HUDEP-2 (cell line): Measurements from ENCODE around the gene CCDC158.
"Not testable (repeated sequence)": the region's sequence is repeated elsewhere in the genome, so short reads cannot be mapped to it uniquely, and the experiment has no call there.

ENCODE experiments used
- DNase-seq, 76 experiments: peaks; one replicate each; lab custom pipeline; 2025; ENCODE audit not compliant: unreplicated experiment in 76 of 76; lab: John Stamatoyannopoulos, UW

Gene CCDC158

DNA sequence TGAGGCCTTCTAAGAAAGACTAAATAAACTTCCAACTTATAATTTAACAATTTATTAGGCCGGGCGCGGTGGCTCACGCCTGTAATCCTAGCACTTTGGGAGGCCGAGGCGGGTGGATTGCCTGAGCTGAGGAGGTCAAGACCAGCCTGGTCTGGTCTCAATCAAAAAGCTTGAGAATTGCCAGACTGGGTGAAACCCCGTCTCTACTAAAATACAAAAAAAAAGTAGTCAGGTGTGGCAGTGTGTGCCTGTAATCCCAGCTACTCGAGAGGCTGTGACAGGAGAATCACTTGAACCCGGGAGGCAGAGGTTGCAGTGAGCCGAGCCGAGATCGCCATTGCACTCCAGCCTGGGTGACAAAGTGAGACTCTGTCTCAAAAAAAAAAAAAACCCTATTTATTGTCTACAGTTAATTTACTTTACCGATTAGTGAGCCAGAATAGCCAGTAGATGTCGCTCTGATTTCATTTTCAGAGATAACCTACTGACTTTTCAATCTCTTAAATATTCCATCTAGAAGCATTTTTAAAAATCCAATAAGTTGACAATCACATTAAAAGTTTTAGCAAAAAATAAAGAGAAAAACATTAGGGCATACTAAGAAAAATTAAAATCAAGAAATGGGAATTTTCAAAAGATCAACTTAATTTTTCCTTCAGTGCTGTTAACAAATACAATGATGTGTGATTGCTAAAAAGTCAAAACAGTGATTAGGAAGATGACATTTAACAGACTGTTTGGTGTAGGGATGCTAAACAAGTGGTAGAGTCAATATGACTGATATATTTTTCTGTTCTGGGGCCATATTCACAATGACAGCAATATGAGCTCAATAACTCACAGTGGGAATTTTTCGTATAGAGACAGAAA lies 9.8 kb upstream of the CCDC158 start:
- DNase-seq, result peak in 16 of 76 experiments; percentile 1 to 40 (median 9)

DNA sequence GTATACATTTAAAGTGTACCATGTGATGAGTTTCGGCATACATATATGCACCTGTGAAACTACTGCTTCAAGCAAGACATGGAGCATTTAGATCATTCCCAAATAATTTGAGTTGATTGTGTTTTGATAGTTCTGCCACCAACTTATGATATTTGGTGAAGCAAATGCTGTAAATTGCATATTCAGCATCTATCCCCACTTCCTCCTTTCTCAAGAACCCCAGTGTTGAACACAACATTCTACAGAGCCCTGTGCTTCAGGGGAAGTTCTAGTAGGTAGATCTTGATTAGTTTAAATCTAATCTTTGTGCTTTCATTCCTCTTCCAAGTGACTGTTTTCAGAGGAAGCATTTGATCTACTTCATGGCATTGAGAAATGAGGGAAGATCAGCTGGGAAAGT lies 8.7 kb upstream of the CCDC158 start:
- no peak for DNase-seq

DNA sequence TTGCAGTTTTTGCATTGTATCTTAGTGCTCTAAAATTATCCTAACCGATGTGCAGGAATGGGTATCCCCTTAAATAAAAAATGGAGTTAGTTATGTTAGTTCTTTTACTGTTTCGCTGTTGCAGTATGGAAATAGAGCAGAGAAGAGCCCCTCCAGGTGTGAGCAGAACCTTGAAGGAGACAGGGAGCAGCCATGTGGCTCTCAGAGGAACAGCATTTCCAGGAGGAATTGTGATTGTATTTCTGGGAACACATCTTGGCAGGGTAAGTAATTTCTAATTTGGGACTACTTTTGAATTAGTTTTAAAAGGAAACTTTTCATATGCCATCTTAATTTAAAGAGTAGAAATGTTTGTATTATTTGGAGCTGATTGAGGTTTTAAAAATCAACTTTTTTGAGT lies 5.3 kb upstream of the CCDC158 start:
- no peak for DNase-seq

DNA sequence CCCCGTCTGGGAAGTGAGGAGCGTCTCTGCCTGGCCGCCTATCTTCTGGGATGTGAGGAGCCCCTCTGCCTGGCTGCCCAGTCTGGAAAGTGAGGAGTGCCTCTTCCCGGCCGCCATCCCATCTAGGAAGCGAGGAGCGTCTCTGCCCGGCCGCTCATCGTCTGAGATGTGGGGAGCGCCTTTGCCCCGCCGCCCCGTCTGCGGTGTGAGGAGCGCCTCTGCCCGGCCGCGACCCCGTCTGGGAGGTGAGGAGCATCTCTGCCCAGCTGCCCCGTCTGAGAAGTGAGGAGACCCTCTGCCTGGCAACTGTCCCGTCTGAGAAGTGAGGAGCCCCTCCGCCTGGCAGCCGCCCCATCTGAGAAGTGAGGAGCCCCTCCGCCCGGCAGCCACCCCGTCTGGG lies 2.2 kb upstream of the CCDC158 start:
- DNase-seq, result not testable (repeated sequence)

DNA sequence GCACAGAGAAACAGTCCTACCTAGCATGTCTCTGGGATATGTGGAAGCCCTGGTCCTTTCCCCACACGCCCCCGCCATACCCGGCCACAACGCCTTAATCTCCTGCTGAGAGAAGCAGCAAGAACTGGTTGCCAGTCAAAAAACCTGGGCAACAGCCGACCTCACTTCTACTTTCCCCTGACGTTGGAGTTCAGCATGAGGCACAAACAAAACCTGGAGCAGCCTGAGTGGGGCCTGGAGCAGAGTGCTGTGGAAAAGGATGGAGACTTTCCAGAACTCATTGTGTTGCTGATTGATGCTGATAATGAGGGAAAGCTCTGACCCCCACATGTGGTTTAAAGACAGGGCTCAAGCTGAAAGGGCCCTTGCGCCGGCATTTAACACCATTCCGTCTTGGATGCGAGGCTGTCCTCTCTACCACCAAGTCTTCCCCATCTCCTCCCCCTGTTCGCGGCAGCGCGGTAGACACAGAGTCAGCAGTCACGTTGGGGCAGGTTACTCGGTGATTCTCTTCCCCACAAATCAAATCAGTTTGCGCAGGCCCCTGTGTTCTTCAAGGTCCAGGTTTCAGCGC lies 666 bp downstream of the CCDC158 start:
- DNase-seq, result no peak

DNA sequence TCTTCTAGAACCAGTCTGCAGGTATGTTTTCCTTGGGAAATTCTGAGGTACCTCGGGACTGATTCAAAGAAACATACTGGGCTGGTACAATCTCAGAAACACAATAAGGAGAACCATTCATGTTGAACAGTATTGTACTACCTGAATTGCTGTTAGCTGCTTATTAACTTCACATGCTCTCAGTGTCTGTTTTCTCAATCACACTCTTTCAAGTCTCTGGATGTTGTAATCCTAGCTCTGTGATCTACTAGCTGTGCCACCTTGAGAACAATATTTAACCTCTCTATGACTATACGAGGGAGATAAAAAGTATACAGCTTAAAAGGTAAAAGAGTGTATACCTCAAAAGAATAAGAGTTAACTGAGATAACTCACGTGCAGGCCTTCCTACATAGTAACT lies 10.3 kb downstream of the CCDC158 start:
- DNase-seq, result no peak

DNA sequence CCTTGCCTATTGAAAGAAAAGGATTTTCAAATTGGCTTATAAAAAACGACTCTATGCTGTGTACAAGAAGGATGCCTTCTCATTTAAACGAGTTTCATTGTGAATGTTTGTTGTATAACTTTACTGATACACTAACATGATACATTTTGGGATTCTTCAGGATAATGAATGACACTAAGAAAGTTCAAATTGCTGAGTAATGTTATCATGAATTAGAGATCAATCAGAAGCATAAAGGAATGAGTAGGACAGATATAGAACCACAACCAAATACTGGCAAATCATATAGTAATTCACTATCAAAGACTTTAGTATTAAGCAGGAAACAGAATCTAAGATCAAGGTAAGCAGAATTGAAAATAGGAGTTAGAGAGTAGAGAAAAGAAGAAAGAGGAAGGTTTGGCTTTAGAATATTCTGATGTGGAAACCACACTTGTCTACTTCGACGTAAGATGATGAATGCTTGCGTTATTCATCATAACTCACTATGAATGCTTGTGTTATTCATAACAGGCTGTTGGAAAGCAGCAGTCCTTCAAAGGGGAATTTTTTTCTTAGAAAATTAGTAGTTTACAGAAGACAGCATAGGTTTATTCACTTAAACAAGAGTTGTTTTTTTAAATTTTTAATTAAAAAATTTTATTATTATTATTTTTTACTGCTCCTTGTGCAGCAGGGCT lies 13.4 kb downstream of the CCDC158 start:
- no peak for DNase-seq

DNA sequence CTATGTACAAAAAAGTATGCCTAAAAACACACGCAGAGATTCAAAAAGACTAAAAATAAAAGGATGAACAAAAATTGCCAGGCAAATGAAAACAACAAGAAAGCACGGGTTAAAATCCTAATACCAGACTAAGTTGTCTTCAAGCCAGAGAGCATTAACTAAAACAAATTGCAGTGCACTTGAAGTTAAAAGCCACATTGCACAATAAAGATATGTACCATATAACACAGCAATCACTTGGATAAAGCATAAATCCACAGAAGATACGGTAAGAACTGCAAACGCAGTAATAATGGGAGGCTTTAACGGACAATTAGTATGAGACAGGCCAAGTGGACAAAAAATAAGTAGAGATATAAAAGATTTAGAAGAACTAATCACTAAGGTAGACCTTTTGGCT lies 14.9 kb downstream of the CCDC158 start:
- no peak for DNase-seq

DNA sequence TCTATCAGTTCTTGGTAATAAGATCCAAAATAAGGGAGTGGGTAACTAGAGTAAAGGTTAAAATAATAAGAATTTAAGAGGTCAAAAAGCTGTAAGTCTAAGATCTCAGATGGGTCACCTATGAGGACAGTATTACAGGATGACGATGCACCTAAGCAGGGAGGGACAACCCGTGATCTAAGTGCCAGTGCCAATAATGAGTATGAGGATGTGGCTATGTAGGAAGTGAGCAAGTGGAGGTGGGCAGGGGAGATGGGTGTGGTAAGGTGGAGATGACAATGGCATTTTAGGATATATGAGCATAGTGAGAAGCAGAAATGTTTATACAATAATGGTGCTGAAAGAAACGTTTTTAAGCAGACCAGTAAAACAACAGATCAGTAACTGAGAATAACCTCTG lies 19.3 kb downstream of the CCDC158 start:
- no peak for DNase-seq

DNA sequence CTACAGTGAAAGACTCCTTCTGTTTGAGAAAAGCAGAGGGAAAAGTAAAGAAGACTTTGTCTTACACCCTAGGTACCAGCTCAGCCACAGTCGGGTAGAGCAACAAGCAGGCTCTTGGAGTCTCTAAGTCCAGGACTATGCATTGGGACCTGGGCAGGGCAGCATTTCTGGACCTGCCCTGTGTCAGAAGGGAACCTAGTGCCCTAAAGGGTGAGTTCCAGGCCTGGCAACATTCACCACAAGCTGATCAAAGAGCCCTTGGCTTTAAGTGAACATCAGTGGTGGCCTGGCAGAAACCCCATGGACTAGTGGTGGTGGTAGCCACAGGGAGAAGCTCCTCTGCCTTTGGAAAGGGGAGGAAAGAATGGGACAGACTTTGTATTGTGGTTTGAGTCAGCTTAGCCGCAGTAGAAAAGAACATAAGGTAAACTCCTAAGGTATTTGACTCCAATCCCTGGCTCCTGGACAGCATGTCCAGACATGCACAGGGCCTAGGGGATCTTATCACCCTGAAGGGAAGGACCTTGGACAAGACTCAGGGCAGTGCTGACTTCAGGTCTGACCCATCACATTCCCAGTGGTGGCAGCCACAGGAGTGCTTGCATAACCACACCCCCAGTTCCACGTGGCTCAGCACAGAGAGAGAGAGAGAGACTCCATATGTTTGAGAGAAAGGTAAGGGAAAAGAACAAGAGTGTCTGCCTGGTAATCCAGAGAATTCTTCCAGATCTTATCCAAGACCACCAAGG lies 32.6 kb downstream of the CCDC158 start:
- DNase-seq, result no peak

DNA sequence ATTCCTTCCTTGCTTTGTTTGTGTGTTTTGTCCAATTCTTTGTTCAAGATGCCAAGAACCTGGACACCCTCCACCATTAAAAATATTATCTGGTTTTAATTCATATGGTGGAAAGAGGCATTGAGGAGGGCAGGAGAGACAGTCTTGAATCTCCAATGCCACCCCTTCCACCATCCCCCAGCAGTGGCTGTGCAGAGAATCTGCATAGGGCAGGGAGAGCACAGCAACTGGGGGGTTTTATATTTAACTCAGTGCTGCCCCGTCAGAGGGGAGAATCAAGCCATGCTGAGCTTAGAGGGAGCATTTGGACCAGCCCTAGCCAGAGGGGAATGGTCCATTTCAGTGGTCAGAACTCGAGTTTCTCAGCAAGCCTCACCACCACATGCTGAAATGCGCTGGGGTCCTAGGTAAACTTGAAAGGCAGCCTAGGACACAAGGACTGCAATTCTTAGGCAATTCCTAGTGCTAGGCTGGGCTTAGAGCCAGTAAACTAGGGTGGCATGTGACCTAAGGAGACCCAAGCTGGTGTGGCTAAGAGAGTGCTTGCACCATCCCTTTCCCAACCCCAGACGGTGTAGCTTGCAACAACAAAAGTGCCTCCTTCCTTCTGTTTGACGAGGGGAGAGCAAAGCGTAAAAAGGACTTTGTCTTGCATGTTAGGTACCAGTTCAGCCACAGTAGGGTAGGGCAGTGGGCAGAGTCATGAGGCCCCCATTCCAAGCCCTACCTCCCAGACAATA lies 34.2 kb downstream of the CCDC158 start:
- DNase-seq, result no peak

DNA sequence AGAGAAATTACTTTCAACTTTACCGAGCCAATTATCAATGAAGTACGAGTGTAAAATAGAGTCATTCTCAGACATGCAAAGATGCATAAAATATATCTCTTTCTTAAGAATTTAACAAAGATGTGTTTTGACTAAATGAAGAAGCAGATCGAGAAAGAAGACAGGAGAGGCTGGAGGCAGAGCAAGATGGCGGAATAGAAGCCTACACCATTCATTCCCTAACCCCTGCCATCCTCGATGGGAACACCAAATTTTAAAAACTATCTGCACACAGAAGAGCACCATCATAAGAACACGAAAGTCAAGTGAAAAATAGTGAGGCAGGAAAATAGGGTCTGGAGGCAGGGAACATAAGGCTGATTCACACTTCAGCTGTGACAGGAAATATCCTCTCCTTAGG lies 35.0 kb downstream of the CCDC158 start:
- no peak for DNase-seq

DNA sequence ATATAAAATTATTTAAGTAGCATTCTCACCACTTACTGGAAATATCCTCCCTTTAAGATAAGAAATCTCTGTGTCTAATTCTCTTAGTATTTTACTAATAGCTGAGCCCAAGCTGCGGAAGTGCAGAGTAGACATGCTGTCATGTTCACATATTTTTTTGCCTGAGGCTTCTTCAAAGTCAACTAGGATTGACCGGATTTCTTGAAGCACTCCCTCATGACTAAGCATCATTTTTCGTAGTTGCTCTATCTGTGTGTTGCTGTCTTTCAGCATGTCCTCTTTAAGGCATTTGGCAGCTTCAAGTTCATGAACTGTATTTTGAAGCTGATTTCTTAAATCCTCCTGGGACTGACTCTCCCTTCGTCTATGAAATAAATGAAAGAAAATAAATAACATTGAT lies 36.9 kb downstream of the CCDC158 start:
- no peak for DNase-seq

DNA sequence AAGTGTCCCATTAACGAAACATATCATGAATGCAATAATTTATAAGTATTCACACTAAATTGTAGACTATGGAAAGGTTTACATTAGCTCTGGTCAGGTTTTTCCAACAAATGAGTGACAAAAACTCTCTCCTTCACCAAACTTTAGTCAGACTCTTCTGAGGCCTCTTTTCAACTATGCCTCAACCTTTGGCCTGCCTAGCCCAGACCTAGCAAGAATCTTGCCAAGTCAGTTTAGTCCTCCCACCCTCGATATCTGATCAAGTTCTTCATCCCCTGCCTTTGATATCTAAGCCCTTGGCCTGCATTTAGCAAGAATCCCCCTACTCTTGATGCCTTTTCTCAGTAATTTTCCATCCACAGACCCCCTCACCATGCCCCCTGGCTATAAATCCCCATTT lies 37.9 kb downstream of the CCDC158 start:
- DNase-seq, result no peak

DNA sequence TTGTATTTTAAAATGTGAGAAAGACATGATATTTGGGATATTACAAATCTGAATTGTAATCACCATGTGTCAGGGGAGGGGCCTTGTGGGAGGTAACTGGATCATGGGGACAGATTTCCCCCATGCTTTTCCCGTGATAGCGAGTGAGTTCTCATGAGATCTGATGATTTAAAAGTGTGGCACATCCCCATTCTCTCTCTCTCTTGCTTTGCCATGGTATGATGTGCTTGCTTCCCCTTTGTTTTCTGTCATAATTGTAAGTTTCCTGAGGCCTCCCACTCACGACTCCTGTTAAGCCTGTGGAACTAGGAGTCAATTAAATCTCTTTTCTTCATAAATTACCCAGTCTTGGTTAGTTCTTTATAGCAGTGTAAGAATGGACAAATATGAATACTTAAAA lies 39.0 kb downstream of the CCDC158 start:
- DNase-seq, result no peak

DNA sequence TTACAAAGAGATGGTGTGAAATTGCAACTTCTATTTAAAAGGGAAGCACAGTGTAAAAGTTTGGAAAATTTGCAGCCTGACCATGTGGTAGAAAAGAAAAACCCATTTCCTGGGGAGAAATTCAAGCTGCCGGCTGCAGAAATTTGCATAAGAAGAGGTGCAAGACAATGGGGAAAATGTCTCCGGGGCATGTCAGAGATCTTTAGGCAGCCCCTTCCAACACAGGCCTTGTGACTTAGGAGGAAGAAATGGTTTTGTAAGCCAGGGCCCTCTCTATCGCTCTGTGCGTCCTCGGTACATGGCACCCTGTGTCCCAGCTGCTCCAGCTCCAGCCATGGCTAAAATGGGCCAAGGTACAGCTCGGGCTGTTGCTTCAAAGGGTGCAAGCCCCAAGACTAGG lies 40.4 kb downstream of the CCDC158 start:
- DNase-seq, result no peak

DNA sequence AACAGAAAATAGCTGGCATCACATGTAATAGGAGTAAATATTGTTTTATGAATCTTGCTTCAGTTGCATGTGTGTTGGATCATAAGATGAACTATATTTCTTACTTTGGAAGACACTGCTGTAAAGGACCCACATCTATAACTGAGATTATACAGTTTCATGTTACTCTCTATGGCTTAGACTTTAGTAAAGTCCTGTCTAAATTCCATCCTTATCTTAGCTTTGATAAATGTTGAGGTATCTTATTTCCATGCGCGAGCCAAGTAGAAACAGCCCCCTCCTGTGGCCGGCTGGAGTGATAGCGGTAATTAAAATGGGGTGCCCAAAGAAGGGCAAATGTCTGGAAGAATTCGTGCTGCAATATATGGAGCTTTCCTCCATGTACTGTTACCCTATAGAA lies 43.0 kb downstream of the CCDC158 start:
- DNase-seq, result peak in 23 of 76 experiments; percentile 0 to 40 (median 9)

DNA sequence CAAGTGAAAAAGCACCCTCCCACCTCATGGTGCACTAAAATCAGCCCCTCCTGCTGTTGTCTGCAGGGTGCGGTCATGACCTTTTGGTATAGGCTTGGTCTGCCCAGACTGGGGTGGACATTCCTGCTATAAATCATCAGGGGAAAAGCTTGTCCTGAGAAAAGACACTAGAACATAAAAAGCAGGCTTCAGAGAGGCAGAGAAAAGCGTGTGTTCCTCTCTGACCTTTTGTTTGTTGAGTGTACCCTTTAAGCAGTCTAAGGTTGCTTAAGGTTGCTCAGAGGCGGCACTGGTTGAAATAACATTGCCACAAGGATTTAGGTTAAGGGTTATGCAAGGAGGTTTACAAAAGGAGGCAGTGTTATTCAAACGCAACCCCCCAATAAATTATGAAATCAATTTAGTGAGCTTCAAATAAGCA lies 43.5 kb downstream of the CCDC158 start:
- no peak for DNase-seq

DNA sequence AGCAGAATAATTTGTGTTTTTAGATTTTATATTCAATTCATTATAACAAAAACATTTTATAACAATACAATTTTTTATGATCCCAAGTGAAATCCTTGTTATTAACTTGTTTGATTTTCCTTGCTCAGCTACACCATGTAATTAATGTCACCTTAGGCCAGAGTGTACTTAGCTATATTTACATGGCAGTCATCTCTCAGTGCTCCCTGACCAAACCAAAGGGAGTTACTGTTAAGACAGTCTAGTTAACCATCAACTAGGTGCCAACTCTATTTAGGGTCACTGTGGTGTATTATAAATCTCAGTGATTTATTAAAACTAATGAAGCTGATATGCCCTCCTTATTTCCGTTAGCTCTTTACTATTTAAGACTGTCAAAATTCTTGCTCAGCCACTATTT lies 44.4 kb downstream of the CCDC158 start:
- DNase-seq, result no peak

DNA sequence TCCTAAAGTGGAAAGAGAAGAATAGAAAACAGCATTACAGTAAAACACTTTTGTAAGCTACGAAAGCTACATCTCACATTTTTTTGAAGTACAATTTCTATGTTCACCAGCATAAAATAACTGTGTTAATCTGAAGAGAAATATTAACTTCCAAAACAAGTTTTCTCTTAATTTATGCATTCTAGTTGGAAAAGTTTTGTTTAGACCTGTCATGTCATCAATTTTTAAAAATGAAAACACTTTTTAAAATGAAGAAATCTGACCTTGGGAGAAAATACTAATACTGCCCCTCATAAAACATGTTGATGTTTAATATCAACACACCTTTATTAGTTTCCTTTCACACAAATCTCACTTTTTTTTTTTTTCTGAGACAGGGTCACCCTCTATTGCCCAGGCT lies 45.2 kb downstream of the CCDC158 start:
- DNase-seq, result no peak
